ENCODE results near the gene CUL2.

GRCh38 chr10:34988397-34989067, 101.6 kb downstream of the CUL2 start:
- TF ChIP-seq CTCF (IDR thresholded peaks at IDR 0.05), result no peak
- TF ChIP-seq POLR2A (IDR thresholded peaks at IDR 0.05), result no peak

Data from esophagus squamous epithelium (tissue), 4 donors.